NCI-H1930 (cell line): ENCODE results near the gene SOAT2.
"Not testable (repeated sequence)": the region's sequence is repeated elsewhere in the genome, so short reads cannot be mapped to it uniquely, and the experiment has no call there.

Experiments
- DNase-seq, 2 experiments: peaks; one replicate each; lab custom pipeline; 2025; lab: John Stamatoyannopoulos, UW

The SOAT2 gene

DNA sequence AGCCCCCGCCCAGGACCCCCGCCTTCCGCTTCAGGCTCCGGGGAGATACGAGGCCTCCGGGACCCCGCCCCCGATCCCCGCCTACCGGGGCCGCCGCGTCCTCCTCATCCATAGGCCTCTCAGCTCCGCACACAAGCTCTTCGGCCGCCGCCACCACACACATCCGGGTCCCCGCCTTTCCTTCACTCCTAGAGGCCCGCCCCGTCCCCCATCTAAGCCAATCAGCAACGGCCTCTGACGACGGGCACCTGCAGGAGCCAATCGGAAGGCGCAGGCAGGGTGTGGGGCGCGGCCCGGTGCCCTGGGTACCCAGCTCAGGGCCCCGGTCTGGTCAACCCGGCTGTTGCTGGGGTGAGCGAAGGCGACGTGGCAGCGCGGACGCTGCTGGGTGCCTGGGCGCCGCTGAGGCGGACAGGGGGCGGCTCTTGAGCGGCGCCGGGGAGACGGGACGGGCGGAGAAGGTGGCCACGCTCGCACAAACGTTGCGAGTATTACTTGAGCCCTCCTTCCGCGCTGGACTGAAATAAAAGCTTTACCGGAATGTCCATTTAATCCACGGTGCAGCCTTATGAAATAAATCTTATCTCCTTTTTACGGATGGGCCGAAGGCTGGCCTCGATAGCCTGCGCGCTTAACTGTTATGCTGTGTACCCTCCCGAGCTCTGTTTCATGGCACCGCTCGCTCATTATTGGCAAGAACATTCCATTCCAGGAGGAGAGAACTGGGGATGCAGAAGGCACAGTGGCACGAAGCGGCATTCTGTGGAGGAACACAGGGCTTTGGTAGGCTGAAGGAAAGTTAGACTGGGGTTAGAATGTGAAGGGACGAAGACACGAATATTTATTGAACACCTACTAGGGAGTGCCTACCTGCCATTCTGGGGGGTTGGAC is 23.8 kb upstream of the SOAT2 start, which contains the start of gene SPRYD3:
SPRYD3 (minus strand) TSS at position 165 of the 892 bp plus-strand sequence; CDS start at position 108, 57 bp downstream.
- DNase-seq: peak; percentile 93 to 94

DNA sequence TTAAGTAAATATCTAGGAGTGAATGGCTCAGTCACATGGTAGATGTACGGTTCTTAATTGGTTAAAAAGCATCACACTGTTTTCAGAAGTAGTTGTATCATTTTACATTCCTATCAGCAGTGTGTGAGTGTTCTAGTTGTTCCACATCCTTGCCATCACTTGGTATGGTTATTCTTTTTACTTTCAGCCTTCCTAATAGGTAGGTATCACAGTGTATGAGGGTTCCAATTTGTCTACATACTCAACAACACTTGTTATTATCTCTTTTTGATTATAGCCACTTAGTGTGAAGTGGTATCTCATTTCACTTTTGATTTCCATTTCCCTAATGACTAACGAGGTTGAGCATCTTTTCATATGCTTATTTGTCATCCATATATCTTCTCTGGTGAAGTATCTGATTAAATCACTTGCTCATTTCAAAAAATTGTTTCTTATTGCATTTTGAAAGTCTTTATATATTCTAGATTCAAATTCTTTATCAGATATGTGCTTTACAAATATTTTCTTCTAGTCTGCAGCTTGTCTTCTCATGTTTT is 20.6 kb upstream of the SOAT2 start:
- no peak for DNase-seq

DNA sequence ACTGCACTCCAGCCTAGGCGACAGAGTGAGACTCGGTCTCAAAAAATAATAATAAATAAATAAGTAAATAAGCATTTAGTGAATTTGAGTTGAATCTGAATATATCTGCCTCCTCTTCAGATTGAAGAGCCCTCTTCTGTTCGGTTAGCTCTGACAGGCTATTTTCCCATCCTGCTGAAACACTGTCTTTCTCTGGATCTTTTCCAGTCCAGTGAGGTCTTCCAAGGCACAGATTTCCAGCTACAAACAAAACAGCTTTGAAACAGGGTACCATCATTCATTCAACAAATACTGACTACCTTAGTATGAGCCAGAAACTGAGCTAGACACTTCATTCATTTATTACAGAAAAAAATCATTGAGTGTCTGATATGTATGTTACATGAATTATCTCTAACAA is 16.9 kb upstream of the SOAT2 start:
- DNase-seq: no peak

DNA sequence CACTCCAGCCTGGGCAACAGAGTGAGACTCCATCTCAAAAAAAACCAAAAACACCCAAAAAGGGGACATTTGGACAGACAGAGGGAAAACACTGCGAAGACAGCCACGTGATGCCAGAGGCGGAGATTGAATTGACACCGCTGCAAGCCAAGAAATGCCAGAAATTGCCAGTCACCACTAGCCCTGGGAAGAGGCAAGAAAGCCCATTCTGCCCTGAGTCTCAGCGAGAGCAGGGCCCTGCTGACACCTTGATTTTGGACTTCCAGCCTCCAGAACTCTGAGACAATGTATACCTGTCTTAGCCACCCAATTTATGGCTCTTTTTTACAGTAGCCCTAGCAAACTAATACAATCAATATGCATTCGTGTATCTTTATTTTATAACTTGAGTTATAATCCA is 13.2 kb upstream of the SOAT2 start:
- no peak for DNase-seq

DNA sequence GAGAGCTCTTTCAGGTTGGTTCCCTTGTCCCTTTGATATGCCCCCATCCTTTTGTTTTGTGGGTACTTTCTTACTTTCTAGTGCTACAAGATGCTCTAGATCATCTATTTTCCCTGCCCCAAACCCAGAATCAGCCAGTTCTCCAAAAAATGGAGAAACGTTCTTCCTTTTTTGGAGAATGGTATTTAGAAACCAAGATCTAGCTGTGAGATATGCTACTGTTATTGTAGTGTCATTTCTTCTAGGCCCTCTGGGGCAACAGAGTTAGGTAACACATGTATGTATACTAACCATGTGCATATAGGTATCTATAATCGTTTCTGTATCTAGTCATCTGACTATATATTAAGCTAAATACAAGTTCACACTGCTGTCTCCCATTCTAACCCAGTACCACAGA is 12.7 kb upstream of the SOAT2 start:
- no peak for DNase-seq

DNA sequence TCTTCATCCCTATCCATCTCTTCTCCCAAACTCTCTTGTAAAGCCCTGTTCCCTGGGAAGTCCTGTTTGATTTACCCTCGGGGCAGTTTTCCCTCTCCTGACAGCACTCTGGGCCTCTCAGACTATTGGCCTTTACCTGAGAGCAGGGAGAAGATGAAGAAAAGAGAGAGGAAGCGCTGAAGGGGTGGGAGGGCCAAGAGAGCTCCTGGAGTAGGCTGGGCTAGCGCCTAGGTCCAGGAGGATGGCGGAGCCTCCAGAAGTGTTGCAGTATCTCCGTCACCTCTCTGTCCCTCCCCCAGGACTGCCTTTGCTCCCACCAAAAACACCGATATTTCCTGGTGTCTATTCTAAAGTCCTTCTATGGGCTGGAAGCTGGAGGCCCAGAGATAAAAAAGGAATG is 11.5 kb upstream of the SOAT2 start:
- no peak for DNase-seq

GRCh38 chr12:53093777-53094393 is 9.4 kb upstream of the SOAT2 start:
- DNase-seq: no peak

- DNase-seq: no peak
Observed at GRCh38 chr12:53094394-53094787, 8.9 kb upstream of the SOAT2 start.

- DNase-seq: not testable (repeated sequence)
Observed at GRCh38 chr12:53094796-53095595, 8.3 kb upstream of the SOAT2 start.

DNA sequence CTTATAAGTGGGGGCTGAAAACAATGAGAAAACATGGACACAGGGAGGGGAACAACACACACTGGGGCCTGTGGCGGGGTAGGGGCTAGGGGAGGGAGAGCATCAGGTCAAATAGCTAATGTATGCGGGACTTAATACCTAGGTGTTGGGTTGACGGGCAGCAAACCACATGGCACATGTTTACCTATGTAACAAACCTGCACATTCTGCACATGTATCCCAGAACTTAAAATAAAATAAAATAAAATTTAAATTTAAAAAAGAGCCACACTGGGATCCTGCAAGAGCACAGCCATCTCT is 7.7 kb upstream of the SOAT2 start:
- not testable (repeated sequence) for DNase-seq

- DNase-seq: no peak
Observed at GRCh38 chr12:53096089-53096741, 7.1 kb upstream of the SOAT2 start.

- no peak for DNase-seq
Observed at GRCh38 chr12:53096759-53097158, 6.5 kb upstream of the SOAT2 start.

DNA sequence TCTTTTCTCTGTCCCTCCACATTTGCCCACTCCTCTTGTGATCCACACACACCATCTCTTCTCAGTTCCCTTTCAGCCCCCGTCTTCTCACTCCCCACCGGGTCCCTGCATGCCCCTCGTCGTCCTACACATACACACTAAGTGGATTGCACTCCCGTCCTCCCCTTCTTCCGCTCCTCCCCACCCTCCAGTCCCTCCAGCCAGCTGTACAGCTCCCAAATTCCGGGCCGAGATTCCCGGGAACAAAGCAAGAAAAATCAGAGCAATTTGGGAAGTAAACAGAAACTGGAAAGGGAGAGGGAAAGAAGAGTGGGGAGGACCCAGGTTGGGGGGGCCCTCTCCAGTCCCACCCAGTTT is 6.1 kb upstream of the SOAT2 start:
- no peak for DNase-seq

DNA sequence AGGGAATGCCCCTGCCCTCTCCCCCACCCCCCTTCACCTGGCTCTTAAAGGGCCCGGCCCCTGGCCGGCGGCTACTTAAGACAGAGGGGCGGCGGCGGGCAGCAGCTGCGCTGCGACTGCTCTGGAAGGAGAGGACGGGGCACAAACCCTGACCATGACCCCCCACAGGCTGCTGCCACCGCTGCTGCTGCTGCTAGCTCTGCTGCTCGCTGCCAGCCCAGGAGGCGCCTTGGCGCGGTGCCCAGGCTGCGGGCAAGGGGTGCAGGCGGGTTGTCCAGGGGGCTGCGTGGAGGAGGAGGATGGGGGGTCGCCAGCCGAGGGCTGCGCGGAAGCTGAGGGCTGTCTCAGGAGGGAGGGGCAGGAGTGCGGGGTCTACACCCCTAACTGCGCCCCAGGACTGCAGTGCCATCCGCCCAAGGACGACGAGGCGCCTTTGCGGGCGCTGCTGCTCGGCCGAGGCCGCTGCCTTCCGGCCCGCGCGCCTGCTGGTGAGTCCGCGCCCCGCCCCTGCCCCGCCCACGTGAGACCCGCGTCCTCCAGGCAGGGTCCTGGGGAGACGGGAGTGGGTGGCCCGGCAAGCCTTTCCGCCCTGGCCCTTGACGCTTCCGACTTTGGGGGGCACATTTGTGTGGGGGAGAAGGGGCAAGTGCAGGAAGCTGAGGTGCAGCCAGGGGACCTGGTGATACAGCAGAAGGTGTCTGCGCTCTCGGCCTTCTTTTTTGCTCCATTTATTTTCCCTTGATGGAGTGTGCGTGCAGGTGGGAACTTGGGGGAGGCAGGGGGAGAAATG is 5.5 kb upstream of the SOAT2 start, which contains the start of gene IGFBP6:
IGFBP6 (plus strand) TSS at position 104 of the 790 bp plus-strand sequence; CDS start at position 155, 51 bp downstream.
- DNase-seq: peak in 1 of 2 experiments; percentile 53

DNA sequence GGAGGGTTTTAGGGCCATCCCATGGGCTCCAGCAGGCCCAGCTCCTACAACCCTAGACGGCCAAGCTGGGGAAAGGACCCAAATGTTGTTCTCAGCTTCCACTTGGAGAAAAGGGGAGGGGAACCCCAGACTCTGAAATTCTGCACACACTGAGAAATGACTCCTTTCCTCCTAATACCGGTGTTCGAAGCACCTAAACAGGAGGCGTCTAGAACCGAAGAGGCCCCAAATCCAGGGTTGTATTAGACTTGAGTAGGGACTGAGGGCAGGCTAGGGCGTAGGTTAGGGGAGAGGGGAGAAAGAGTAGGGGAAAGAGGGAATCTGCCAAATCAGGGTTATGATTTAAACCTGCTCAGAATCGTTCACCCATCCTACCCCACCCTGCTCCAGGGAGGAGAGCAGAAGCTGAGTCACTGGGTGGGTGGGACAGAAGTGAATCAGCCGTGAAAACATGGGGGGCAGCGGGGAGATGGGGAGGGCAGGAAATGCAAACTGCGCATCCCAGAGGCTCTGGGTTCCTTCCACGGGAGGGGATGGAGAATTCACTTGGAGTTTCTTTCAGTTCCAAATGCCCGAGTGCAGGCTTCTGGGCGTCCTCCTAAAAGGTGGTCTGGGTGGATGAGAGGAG is 4.8 kb upstream of the SOAT2 start:
- DNase-seq: no peak

- DNase-seq: peak; percentile 34 to 46
Observed at GRCh38 chr12:53099071-53099882, 4.0 kb upstream of the SOAT2 start.

- no peak for DNase-seq
Observed at GRCh38 chr12:53100466-53101151, 2.7 kb upstream of the SOAT2 start.

DNA sequence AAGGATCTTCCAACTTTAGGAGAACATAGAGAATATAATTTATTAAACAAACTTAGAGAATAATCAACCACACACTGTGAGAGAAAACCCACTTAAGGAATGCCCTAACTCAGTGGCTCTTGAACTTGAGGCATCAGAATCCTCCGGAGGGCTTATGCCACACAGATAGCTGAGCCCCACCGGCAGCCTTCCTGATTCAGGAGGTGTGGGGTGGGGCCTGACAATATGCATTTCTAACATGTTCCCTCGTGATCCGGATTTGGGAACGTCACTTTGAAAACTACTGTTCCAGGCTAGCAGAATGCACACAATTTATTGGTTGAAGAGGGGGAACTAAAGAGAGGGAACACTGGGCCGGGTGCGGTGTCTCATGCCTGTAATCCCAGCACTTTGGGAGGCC is 2.0 kb upstream of the SOAT2 start:
- DNase-seq: no peak
